Mesenchymal stem cell (in vitro differentiated cells and primary cell): ENCODE results near the gene GSTM3.

ENCODE experiments used
- DNase-seq: peaks from one replicate; pipeline ENCODE4 v3.0.0-alpha.2; 2013
- H2AFZ ChIP-seq: one replicate; pipeline ENCODE4 v1.6.1; 2013; ENCODE audit warnings: low read depth, mild to moderate bottlenecking, control low read depth, inconsistent platforms, low read length, moderate library complexity
- H2AK5ac ChIP-seq: 2 replicates; pipeline ENCODE4 v1.6.1; 2013; ENCODE audit warnings: low read length, moderate library complexity, mild to moderate bottlenecking, inconsistent platforms; ENCODE audit not compliant: severe bottlenecking
- H2BK120ac ChIP-seq: one replicate; pipeline ENCODE4 v1.6.1; 2013; ENCODE audit warnings: low read depth, mild to moderate bottlenecking, inconsistent platforms, low read length, moderate library complexity
- H2BK12ac ChIP-seq, 2 experiments: one replicate each; pipeline ENCODE4 v1.6.1; 2013; ENCODE audit warnings: inconsistent platforms in 2 of 2, low read length in 2 of 2, mild to moderate bottlenecking in 2 of 2, moderate library complexity in 2 of 2, control low read depth in 1 of 2
- H2BK15ac ChIP-seq: one replicate; pipeline ENCODE4 v1.6.1; 2013; ENCODE audit warnings: mild to moderate bottlenecking, low read depth, inconsistent platforms; ENCODE audit not compliant: poor library complexity, severe bottlenecking
- H2BK5ac ChIP-seq: 2 replicates; pipeline ENCODE4 v1.6.1; 2013; ENCODE audit warnings: low read depth, mild to moderate bottlenecking, low read length, control low read depth, inconsistent platforms; ENCODE audit not compliant: poor library complexity, severe bottlenecking
- H3K14ac ChIP-seq, 2 experiments: one replicate each; pipeline ENCODE4 v1.6.1; 2013; ENCODE audit warnings: inconsistent platforms in 2 of 2, low read length in 2 of 2, control low read depth in 1 of 2, mild to moderate bottlenecking in 1 of 2, moderate library complexity in 1 of 2
- H3K18ac ChIP-seq, 2 experiments: one replicate each; pipeline ENCODE4 v1.6.1; 2013; ENCODE audit warnings: inconsistent platforms in 2 of 2, low read length in 2 of 2, control low read depth in 1 of 2, low read depth in 1 of 2, mild to moderate bottlenecking in 1 of 2
- H3K23ac ChIP-seq, 2 experiments: one replicate each; pipeline ENCODE4 v1.6.1; 2013; ENCODE audit warnings: inconsistent platforms in 2 of 2, low read length in 2 of 2, mild to moderate bottlenecking in 2 of 2, moderate library complexity in 2 of 2, control low read depth in 1 of 2
- H3K27ac ChIP-seq: 2 replicates; pipeline ENCODE4 v1.5.1; 2013; ENCODE audit warnings: mild to moderate bottlenecking, moderate library complexity, low read length, control low read depth, inconsistent platforms; ENCODE audit not compliant: poor library complexity, severe bottlenecking
- H3K27me3 ChIP-seq, 2 experiments: 2 replicates each; pipeline versions ENCODE4 v1.6.1 to v1.7.0; 2013; ENCODE audit warnings: low read length in 2 of 2, mild to moderate bottlenecking in 2 of 2, moderate library complexity in 2 of 2, control low read depth in 1 of 2, inconsistent platforms in 1 of 2; ENCODE audit not compliant: control insufficient read depth in 1 of 2, insufficient read depth in 1 of 2
- H3K36me3 ChIP-seq, 2 experiments: 2 replicates each; pipeline versions ENCODE4 v1.6.1 to v1.7.0; 2013; ENCODE audit warnings: low read length in 2 of 2, control low read depth in 1 of 2, inconsistent platforms in 1 of 2, low read depth in 1 of 2, mild to moderate bottlenecking in 1 of 2; ENCODE audit not compliant: insufficient read depth in 2 of 2, control insufficient read depth in 1 of 2
- H3K4ac ChIP-seq, 2 experiments: one replicate each; pipeline ENCODE4 v1.6.1; 2013; ENCODE audit warnings: inconsistent platforms in 2 of 2, low read length in 2 of 2, mild to moderate bottlenecking in 2 of 2, moderate library complexity in 2 of 2, control low read depth in 1 of 2, low read depth in 1 of 2
- H3K4me1 ChIP-seq: 2 replicates; pipeline ENCODE4 v1.6.1; 2013; ENCODE audit warnings: low read depth, low read length, control low read depth; ENCODE audit not compliant: control insufficient read depth, insufficient read depth
- H3K4me2 ChIP-seq: 2 replicates; pipeline ENCODE4 v1.6.1; 2013; ENCODE audit warnings: low read length, mild to moderate bottlenecking, inconsistent platforms; ENCODE audit not compliant: poor library complexity, severe bottlenecking
- H3K4me3 ChIP-seq, 2 experiments: 2 replicates each; pipeline versions ENCODE4 v1.5.1 to v1.7.0; 2013; ENCODE audit warnings: low read length in 2 of 2, mild to moderate bottlenecking in 2 of 2, control low read depth in 1 of 2, low read depth in 1 of 2; ENCODE audit not compliant: insufficient read depth in 1 of 2
- H3K79me1 ChIP-seq: replicated peaks from 2 replicates; pipeline ENCODE4 v1.6.1; 2013; ENCODE audit warnings: mild to moderate bottlenecking, control low read depth, low read length, inconsistent platforms; ENCODE audit not compliant: poor library complexity, severe bottlenecking
- H3K9ac ChIP-seq: 2 replicates; pipeline ENCODE4 v1.7.0; 2013; ENCODE audit warnings: mild to moderate bottlenecking, low read length, moderate library complexity
- H3K9me3 ChIP-seq: 2 replicates; pipeline ENCODE4 v1.7.0; 2013; ENCODE audit warnings: mild to moderate bottlenecking, low read length; ENCODE audit not compliant: control insufficient read depth
- H4K8ac ChIP-seq: one replicate; pipeline ENCODE4 v1.6.1; 2013; ENCODE audit warnings: inconsistent platforms, mild to moderate bottlenecking, low read length, moderate library complexity
- H4K91ac ChIP-seq: one replicate; pipeline ENCODE4 v1.6.1; 2013; ENCODE audit warnings: mild to moderate bottlenecking, low read length, inconsistent platforms
- WGBS: methylation state at CpG from one replicate; pipeline ENCODE4 v1.1.7; 2013; ENCODE audit warnings: mixed read lengths; 5-methylcytosine and 5-hydroxymethylcytosine counted together

GSTM3 gene

DNA sequence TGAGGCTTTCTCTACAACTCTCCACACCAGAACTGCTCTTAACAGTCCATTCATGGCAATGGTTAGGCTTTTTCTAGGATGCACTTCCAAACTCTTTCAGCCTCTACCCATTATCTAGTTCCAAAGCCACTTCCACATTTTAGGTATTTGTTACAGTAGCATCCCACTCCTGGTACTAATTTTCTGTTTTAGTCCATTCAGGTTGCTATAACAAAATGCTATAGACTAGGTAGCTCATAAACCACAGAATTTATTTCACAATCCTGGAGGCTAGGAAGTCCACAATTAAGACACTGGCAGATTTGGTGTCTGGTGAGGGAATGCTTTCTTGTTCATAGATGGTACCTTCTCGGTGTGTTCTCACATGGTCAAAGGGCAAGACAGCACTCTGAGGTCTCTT, 40.1 kb upstream of the GSTM3 start:
- H3K14ac ChIP-seq = no peak overlapping the region
- no peak overlapping the region for H3K4ac ChIP-seq
- H3K18ac ChIP-seq = no peak overlapping the region
- H3K27ac ChIP-seq = no peak overlapping the region
- no peak overlapping the region for H3K4me3 ChIP-seq
- no peak overlapping the region for H2AK5ac ChIP-seq
- no peak overlapping the region for H2BK12ac ChIP-seq
- H4K91ac ChIP-seq = no peak overlapping the region
- DNase-seq = no peak
- H3K23ac ChIP-seq = no peak overlapping the region
- H3K79me1 ChIP-seq = no peaks in the 10 kb centered on the region
- H3K27me3 ChIP-seq = no peaks in the 10 kb centered on the region
- H3K4me1 ChIP-seq = peaks cover 23% of the 10 kb centered on the region
- no peak overlapping the region for H2BK15ac ChIP-seq
- no peak overlapping the region for H2BK5ac ChIP-seq
- no peak overlapping the region for H2BK120ac ChIP-seq
- H4K8ac ChIP-seq = no peak overlapping the region
- no peak overlapping the region for H3K9ac ChIP-seq
- H2AFZ ChIP-seq = no peak overlapping the region
- peaks cover 8% of the 10 kb centered on the region for H3K9me3 ChIP-seq
- H3K36me3 ChIP-seq = no peaks in the 10 kb centered on the region
- H3K4me2 ChIP-seq = no peak overlapping the region
- WGBS = no CpG with 5 or more reads among the region's 1 CpG

DNA sequence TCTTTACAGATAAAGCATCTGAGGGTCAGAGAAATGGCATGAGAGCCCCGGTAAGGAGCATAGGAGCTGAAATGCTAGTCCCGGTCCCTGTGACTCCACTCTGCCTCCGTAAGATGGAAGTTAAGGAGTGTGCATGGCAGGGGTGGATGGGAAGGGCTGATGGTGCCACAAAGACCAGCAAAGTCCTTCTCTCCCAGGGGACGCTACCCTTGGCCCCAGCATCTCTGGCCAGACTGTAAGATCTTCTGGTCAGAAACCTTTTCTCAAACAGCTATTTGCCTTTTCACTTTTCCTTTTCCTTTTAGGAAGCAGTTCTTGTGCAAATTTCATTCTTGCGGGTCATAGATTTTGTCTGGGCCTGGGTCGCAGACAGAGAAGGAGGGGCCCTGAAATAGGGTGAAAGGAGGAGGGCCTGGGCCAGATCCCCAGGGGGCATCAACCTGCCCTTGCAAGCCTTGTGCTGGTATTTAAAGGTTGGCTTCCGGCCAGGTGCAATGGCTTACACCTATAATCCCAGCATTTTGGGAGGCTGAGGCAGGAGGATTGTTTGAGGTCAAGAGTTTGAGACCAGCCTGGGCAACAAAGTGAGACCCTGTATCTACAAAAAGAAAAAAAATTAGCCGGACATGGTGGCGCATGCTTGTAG, 37.3 kb upstream of the GSTM3 start:
- Histone ChIP-seq H2AFZ (no peak overlapping the region), H3K36me3 (no peaks in the 10 kb centered on the region), H3K79me1 (no peaks in the 10 kb centered on the region), H3K23ac (no peak overlapping the region), H3K27ac (no peak overlapping the region), H3K27me3 (no peaks in the 10 kb centered on the region), H3K4me1 (peaks cover 19% of the 10 kb centered on the region), H2BK12ac (peak overlapping the region in 1 of 2 experiments; percentile 2), H4K8ac (no peak overlapping the region), H2BK15ac (no peak overlapping the region), H3K4me2 (no peak overlapping the region), H4K91ac (no peak overlapping the region), H3K4ac (no peak overlapping the region), H3K4me3 (no peak overlapping the region), H3K9me3 (peaks cover 8% of the 10 kb centered on the region), H2BK5ac (no peak overlapping the region), H3K18ac (no peak overlapping the region), H2AK5ac (no peak overlapping the region), H3K9ac (no peak overlapping the region), H3K14ac (no peak overlapping the region), H2BK120ac (no peak overlapping the region)
- DNase-seq = no peak
- 93% methylated on average over 9 of the region's 9 CpGs for WGBS

DNA sequence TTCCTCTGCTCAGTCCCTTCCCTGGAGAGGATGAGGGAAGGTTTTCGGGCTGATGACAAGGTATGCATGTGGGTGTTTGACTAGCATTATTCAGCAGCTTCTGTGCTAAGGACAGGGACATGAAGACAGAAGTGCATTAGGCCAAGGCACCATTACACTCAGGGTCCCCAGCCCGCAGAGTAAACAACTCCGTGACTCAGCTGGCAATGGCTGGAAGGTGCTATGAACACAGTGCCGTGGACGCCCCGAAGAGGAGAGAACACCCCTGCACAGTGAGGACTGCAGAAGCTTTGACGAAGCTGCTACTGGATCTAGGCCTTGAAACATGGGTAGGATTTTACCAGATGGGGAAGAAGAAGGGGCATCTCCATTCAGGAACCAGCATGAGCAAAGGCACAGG, 36.6 kb upstream of the GSTM3 start:
- peak; percentile 60 for DNase-seq
- H3K79me1 ChIP-seq = no peaks in the 10 kb centered on the region
- H3K9ac ChIP-seq = peak overlapping the region; percentile 71
- no peak overlapping the region for H3K14ac ChIP-seq
- peak overlapping the region; percentile 33 for H2AK5ac ChIP-seq
- H3K23ac ChIP-seq = no peak overlapping the region
- H2BK15ac ChIP-seq = no peak overlapping the region
- peak overlapping the region; percentile 86 to 88 for H2BK12ac ChIP-seq
- H3K27ac ChIP-seq = no peak overlapping the region
- WGBS = 80% methylated on average over 7 of the region's 7 CpGs
- H2BK120ac ChIP-seq = peak overlapping the region; percentile 93
- no peak overlapping the region for H3K4me3 ChIP-seq
- H4K91ac ChIP-seq = peak overlapping the region; percentile 84
- H3K36me3 ChIP-seq = no peaks in the 10 kb centered on the region
- peaks cover 13% of the 10 kb centered on the region for H3K4me1 ChIP-seq
- H2BK5ac ChIP-seq = no peak overlapping the region
- peak overlapping the region; percentile 93 for H4K8ac ChIP-seq
- no peak overlapping the region for H2AFZ ChIP-seq
- H3K18ac ChIP-seq = peak overlapping the region; percentile 58 to 74
- no peak overlapping the region for H3K4me2 ChIP-seq
- no peaks in the 10 kb centered on the region for H3K27me3 ChIP-seq
- H3K4ac ChIP-seq = peak overlapping the region in 1 of 2 experiments; percentile 68
- H3K9me3 ChIP-seq = peaks cover 8% of the 10 kb centered on the region

DNA sequence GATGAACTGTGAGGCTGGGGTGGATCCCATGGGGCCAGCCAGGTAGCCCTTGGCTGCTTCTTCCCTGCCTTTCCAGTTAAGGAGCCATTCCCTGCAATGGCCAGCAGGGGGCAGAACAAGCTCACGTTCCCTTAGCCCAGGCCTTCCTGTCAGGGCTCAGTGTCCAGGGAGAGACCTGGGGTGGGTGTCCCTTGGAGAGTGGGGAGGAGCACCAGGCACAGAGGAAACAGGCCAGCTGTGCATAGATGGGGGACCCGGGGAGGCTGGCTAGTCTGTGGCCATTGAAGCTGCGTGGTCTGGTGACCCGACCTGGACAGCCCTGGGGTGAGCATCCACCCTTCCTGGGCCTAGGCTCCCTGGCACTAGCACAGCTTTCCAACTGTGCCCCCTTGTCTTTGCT, 36.1 kb upstream of the GSTM3 start:
- H3K4me1 ChIP-seq = peaks cover 13% of the 10 kb centered on the region
- peak overlapping the region; percentile 12 for H2AK5ac ChIP-seq
- H3K36me3 ChIP-seq = no peaks in the 10 kb centered on the region
- peak overlapping the region; percentile 62 for H4K91ac ChIP-seq
- H3K79me1 ChIP-seq = no peaks in the 10 kb centered on the region
- H3K4me3 ChIP-seq = no peak overlapping the region
- peak overlapping the region; percentile 71 for H3K9ac ChIP-seq
- H3K18ac ChIP-seq = peak overlapping the region; percentile 74 to 80
- no peaks in the 10 kb centered on the region for H3K27me3 ChIP-seq
- 26% methylated on average over 4 of the region's 4 CpGs for WGBS
- DNase-seq = peak; percentile 88
- H4K8ac ChIP-seq = peak overlapping the region; percentile 93
- no peak overlapping the region for H3K14ac ChIP-seq
- H3K9me3 ChIP-seq = peaks cover 8% of the 10 kb centered on the region
- H2BK12ac ChIP-seq = peak overlapping the region; percentile 86 to 88
- no peak overlapping the region for H3K4me2 ChIP-seq
- H2AFZ ChIP-seq = peak overlapping the region; percentile 19
- peak overlapping the region; percentile 93 for H2BK120ac ChIP-seq
- no peak overlapping the region for H2BK5ac ChIP-seq
- H3K4ac ChIP-seq = peak overlapping the region in 1 of 2 experiments; percentile 68
- no peak overlapping the region for H3K23ac ChIP-seq
- H2BK15ac ChIP-seq = peak overlapping the region; percentile 76
- no peak overlapping the region for H3K27ac ChIP-seq
